ENCODE results near the gene SNX13.

The SNX13 gene

GRCh38 chr7:17854261-17855047 lies 85.8 kb downstream of the SNX13 start:
- Histone ChIP-seq H3K9me3 (ENCODE audit: control insufficient read depth, low read length) (no peaks in the 10 kb centered on the region), H3K4me3 (ENCODE audit: low read length) (no peak overlapping the region), H3K9ac (ENCODE audit: low read length) (no peak overlapping the region), H3K4me1 (ENCODE audit: control insufficient read depth, insufficient read depth, low read length) (no peaks in the 10 kb centered on the region), H3K36me3 (ENCODE audit: control insufficient read depth, insufficient read depth, low read length) (no peaks in the 10 kb centered on the region), H3K27me3 (ENCODE audit: control insufficient read depth, insufficient read depth, low read length) (no peaks in the 10 kb centered on the region)

DNA sequence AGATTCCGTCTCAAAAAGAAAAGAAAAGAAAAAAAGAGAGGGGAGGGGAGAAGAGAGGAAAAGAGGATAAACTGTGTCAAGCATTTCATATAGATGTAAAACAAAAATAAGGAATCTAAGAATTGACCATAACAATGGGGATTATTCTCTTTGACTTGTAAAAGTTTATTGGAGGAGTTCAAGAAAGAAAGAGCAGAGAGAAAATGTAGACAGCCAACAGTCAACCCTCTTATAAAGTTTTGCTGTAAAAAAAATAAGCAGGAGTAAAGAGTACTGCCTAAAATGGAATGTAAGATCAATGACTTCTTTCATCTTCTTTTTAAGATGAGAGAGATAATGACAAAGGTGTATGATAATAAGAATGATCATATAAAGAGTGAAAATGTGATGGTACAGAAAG lies 87.9 kb downstream of the SNX13 start:
- Histone ChIP-seq H3K36me3 (ENCODE audit: control insufficient read depth, insufficient read depth, low read length) (no peaks in the 10 kb centered on the region), H3K9me3 (ENCODE audit: control insufficient read depth, low read length) (no peaks in the 10 kb centered on the region), H3K4me1 (ENCODE audit: control insufficient read depth, insufficient read depth, low read length) (no peaks in the 10 kb centered on the region), H3K9ac (ENCODE audit: low read length) (no peak overlapping the region), H3K27me3 (ENCODE audit: control insufficient read depth, insufficient read depth, low read length) (no peaks in the 10 kb centered on the region), H3K4me3 (ENCODE audit: low read length) (no peak overlapping the region)

GRCh38 chr7:17849504-17849903 lies 90.8 kb downstream of the SNX13 start:
- no peak overlapping the region for H3K4me3 ChIP-seq (ENCODE audit: low read length)
- H3K36me3 ChIP-seq (ENCODE audit: control insufficient read depth, insufficient read depth, low read length) = no peaks in the 10 kb centered on the region
- H3K9ac ChIP-seq (ENCODE audit: low read length) = no peak overlapping the region
- no peaks in the 10 kb centered on the region for H3K4me1 ChIP-seq (ENCODE audit: control insufficient read depth, insufficient read depth, low read length)
- no peaks in the 10 kb centered on the region for H3K9me3 ChIP-seq (ENCODE audit: control insufficient read depth, low read length)
- H3K27me3 ChIP-seq (ENCODE audit: control insufficient read depth, insufficient read depth, low read length) = no peaks in the 10 kb centered on the region

DNA sequence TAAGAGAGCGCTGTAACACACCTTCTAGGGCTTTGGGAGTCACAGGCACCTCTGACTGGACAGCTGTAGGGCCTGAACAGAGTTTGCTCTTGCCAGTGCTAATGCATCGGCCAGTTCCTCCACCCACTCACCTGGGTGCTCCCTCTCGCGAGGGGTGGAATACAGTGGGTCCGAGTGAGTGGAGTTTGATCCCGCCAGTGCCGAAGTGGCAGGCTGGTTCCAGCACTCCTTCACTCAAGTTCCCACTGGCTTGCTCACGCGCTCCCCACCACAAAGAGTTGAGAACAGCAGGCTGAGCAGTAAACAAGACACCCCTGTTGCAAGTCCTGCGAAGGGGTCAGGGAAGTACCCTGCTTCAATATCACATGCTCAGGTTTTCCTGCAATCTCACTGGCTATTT lies 91.8 kb downstream of the SNX13 start:
- Histone ChIP-seq H3K36me3 (ENCODE audit: control insufficient read depth, insufficient read depth, low read length) (no peaks in the 10 kb centered on the region), H3K27me3 (ENCODE audit: control insufficient read depth, insufficient read depth, low read length) (no peaks in the 10 kb centered on the region), H3K9me3 (ENCODE audit: control insufficient read depth, low read length) (no peaks in the 10 kb centered on the region), H3K4me3 (ENCODE audit: low read length) (no peak overlapping the region), H3K9ac (ENCODE audit: low read length) (no peak overlapping the region), H3K4me1 (ENCODE audit: control insufficient read depth, insufficient read depth, low read length) (no peaks in the 10 kb centered on the region)

- no peaks in the 10 kb centered on the region for H3K9me3 ChIP-seq (ENCODE audit: control insufficient read depth, low read length)
- no peaks in the 10 kb centered on the region for H3K36me3 ChIP-seq (ENCODE audit: control insufficient read depth, insufficient read depth, low read length)
- H3K9ac ChIP-seq (ENCODE audit: low read length) = no peak overlapping the region
- H3K4me3 ChIP-seq (ENCODE audit: low read length) = no peak overlapping the region
- no peaks in the 10 kb centered on the region for H3K4me1 ChIP-seq (ENCODE audit: control insufficient read depth, insufficient read depth, low read length)
- H3K27me3 ChIP-seq (ENCODE audit: control insufficient read depth, insufficient read depth, low read length) = no peaks in the 10 kb centered on the region
Measured at GRCh38 chr7:17846935-17847334, 93.4 kb downstream of the SNX13 start.

DNA sequence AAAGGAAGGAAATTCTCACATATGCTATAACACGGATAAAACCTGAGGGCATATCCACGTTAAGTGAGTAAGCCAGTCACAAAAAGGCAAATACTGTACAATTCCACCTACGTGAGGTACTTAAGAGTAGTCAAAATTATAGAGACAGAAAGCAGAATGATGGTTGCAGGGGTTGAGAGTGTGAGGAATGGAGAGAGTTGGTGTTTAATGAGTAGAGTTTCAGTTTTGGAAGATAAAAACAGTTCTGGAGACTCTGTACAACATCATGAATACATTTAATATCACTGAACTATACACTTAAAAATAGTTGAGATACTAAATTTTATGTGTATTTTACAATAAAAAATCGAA lies 95.1 kb downstream of the SNX13 start:
- Histone ChIP-seq H3K27me3 (ENCODE audit: control insufficient read depth, insufficient read depth, low read length) (no peaks in the 10 kb centered on the region), H3K9me3 (ENCODE audit: control insufficient read depth, low read length) (no peaks in the 10 kb centered on the region), H3K36me3 (ENCODE audit: control insufficient read depth, insufficient read depth, low read length) (no peaks in the 10 kb centered on the region), H3K9ac (ENCODE audit: low read length) (no peak overlapping the region), H3K4me1 (ENCODE audit: control insufficient read depth, insufficient read depth, low read length) (no peaks in the 10 kb centered on the region), H3K4me3 (ENCODE audit: low read length) (no peak overlapping the region)

DNA sequence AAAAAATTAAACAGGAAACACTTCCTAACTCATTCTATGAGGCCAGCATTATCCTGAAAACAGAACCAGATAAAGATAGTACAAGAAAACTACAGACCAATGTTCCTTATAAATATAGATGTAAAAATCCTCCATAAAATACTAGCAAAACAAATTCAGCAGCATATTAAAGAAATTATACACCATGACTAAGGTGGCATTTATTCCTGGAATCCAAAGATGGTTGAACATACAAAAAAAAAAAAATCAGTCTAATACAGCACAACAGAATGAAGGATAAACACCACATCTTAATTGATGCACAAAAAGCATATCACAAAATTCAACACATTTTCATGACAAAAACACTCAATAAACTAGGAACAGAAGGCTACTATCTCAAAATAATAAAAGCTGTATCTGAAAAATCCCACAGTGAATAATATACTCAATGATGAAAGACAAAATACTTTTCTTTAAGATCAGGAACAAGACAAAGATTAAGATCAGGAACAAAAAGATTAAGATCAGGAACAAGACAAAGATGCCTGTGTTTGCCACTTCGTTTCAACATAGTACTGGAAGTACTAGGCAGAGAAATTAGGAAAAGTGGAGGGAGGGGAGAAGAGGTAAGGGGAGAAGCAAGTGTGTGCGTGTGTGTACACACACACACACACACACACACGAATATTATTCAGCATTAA lies 95.6 kb downstream of the SNX13 start:
- Histone ChIP-seq H3K4me1 (ENCODE audit: control insufficient read depth, insufficient read depth, low read length) (no peaks in the 10 kb centered on the region), H3K9me3 (ENCODE audit: control insufficient read depth, low read length) (no peaks in the 10 kb centered on the region), H3K9ac (ENCODE audit: low read length) (no peak overlapping the region), H3K36me3 (ENCODE audit: control insufficient read depth, insufficient read depth, low read length) (no peaks in the 10 kb centered on the region), H3K27me3 (ENCODE audit: control insufficient read depth, insufficient read depth, low read length) (no peaks in the 10 kb centered on the region), H3K4me3 (ENCODE audit: low read length) (no peak overlapping the region)

GRCh38 chr7:17844022-17844421 lies 96.3 kb downstream of the SNX13 start:
- Histone ChIP-seq H3K4me3 (ENCODE audit: low read length) (no peak overlapping the region), H3K9me3 (ENCODE audit: control insufficient read depth, low read length) (no peaks in the 10 kb centered on the region), H3K9ac (ENCODE audit: low read length) (no peak overlapping the region), H3K4me1 (ENCODE audit: control insufficient read depth, insufficient read depth, low read length) (no peaks in the 10 kb centered on the region), H3K36me3 (ENCODE audit: control insufficient read depth, insufficient read depth, low read length) (no peaks in the 10 kb centered on the region), H3K27me3 (ENCODE audit: control insufficient read depth, insufficient read depth, low read length) (no peaks in the 10 kb centered on the region)

DNA sequence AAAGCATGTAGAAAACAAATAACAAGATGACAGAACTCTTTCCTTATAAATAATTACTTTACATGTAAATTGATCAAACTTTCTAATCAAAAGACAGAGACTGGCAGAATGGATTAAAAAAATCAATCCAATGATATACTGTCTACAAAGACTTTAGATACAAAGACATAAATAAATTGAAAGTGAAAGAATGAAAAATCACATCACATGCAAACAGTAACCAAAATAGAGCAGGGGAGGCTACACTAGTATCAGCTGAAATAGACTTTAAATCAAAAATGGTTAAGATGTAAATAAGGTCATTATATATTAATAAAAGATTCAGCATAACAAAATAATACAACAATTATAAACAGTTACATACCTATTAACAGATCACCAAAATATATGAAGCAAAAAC lies 97.3 kb downstream of the SNX13 start:
- H3K4me3 ChIP-seq (ENCODE audit: low read length) = no peak overlapping the region
- no peak overlapping the region for H3K9ac ChIP-seq (ENCODE audit: low read length)
- H3K36me3 ChIP-seq (ENCODE audit: control insufficient read depth, insufficient read depth, low read length) = no peaks in the 10 kb centered on the region
- no peaks in the 10 kb centered on the region for H3K9me3 ChIP-seq (ENCODE audit: control insufficient read depth, low read length)
- no peaks in the 10 kb centered on the region for H3K27me3 ChIP-seq (ENCODE audit: control insufficient read depth, insufficient read depth, low read length)
- no peaks in the 10 kb centered on the region for H3K4me1 ChIP-seq (ENCODE audit: control insufficient read depth, insufficient read depth, low read length)

DNA sequence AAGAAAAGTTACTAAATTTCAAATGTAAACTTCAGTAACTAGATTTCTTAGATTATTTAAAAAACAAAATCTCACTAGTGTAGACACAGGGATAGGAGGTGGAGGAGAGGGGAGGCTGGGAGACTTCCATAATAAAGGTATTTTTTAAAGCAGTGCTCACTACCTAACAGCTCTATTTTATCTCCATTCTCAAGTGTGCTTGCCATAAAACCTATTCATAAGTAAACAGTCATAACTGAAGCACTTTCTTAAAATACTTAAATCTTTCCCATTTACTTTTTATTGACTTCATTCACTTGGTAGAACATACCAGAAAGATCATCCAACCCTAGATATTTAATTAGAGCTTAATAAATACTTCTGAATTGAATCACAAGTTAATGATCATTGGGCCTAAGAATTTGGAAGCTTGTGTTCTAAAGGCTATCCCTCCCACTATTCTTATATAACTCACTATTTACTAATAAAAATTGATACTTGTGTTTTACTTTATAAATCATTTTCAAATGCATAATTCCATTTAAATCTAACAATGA lies 107.4 kb downstream of the SNX13 start:
- H3K9me3 ChIP-seq (ENCODE audit: control insufficient read depth, low read length) = no peaks in the 10 kb centered on the region
- H3K27me3 ChIP-seq (ENCODE audit: control insufficient read depth, insufficient read depth, low read length) = no peaks in the 10 kb centered on the region
- H3K9ac ChIP-seq (ENCODE audit: low read length) = no peak overlapping the region
- no peak overlapping the region for H3K4me3 ChIP-seq (ENCODE audit: low read length)
- H3K4me1 ChIP-seq (ENCODE audit: control insufficient read depth, insufficient read depth, low read length) = no peaks in the 10 kb centered on the region
- no peaks in the 10 kb centered on the region for H3K36me3 ChIP-seq (ENCODE audit: control insufficient read depth, insufficient read depth, low read length)

DNA sequence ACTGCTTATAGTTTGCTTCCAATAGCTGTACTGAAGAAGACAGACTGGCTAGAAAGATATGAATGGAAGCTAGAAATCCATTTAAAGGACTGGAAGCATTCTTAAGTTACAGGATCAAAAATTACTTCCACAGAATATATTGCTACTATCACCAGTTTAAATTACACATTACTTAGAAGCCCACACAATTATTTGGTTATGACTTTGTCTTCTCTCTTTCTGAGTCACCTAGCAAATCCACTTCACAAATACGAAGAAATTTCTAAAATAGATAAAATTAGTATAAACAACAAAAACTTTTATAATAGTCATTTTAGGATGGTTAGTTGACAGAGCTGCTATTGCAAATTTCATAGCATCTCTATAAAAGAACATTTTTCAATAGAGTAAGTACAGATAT lies 108.1 kb downstream of the SNX13 start:
- H3K27me3 ChIP-seq (ENCODE audit: control insufficient read depth, insufficient read depth, low read length) = no peaks in the 10 kb centered on the region
- H3K36me3 ChIP-seq (ENCODE audit: control insufficient read depth, insufficient read depth, low read length) = no peaks in the 10 kb centered on the region
- H3K4me3 ChIP-seq (ENCODE audit: low read length) = no peak overlapping the region
- H3K4me1 ChIP-seq (ENCODE audit: control insufficient read depth, insufficient read depth, low read length) = no peaks in the 10 kb centered on the region
- H3K9ac ChIP-seq (ENCODE audit: low read length) = no peak overlapping the region
- H3K9me3 ChIP-seq (ENCODE audit: control insufficient read depth, low read length) = no peaks in the 10 kb centered on the region

GRCh38 chr7:17830206-17830605 lies 110.1 kb downstream of the SNX13 start:
- H3K4me1 ChIP-seq (ENCODE audit: control insufficient read depth, insufficient read depth, low read length) = no peaks in the 10 kb centered on the region

More at GRCh38 chr7:17830206-17830605, 110.1 kb downstream of the SNX13 start:
- Histone ChIP-seq H3K9ac (ENCODE audit: low read length) (no peak overlapping the region), H3K4me3 (ENCODE audit: low read length) (no peak overlapping the region), H3K36me3 (ENCODE audit: control insufficient read depth, insufficient read depth, low read length) (no peaks in the 10 kb centered on the region), H3K27me3 (ENCODE audit: control insufficient read depth, insufficient read depth, low read length) (no peaks in the 10 kb centered on the region), H3K9me3 (ENCODE audit: control insufficient read depth, low read length) (no peaks in the 10 kb centered on the region)

Data from mucosa of stomach (tissue), 1 donor.